ENCODE measurements around the gene HS6ST1.
"Not testable (repeated sequence)": the region's sequence is repeated elsewhere in the genome, so short reads cannot be mapped to it uniquely, and the experiment has no call there.

The HS6ST1 gene

GRCh38 chr2:128267197-128267596 lies 51.5 kb downstream of the HS6ST1 start:
- in situ Hi-C loops (cut with HindIII; ENCODE audit: low pct_ligation_motif_present, low sequenced_read_pairs); H3K4me3 ChIP-seq (ENCODE audit: low read depth, low read length); H3K27me3 ChIP-seq (replicated peaks); DNase-seq; H3K36me3 ChIP-seq (replicated peaks); H3K27ac ChIP-seq: not testable (repeated sequence)

GRCh38 chr2:128266463-128266862 lies 52.2 kb downstream of the HS6ST1 start:
- H3K27ac ChIP-seq; in situ Hi-C loops (cut with HindIII; ENCODE audit: low pct_ligation_motif_present, low sequenced_read_pairs); H3K27me3 ChIP-seq (replicated peaks); H3K36me3 ChIP-seq (replicated peaks); H3K4me3 ChIP-seq (ENCODE audit: low read depth, low read length); DNase-seq: not testable (repeated sequence)

GRCh38 chr2:128265608-128265993 lies 53.1 kb downstream of the HS6ST1 start:
- H3K4me3 ChIP-seq (ENCODE audit: low read depth, low read length); H3K27ac ChIP-seq; H3K36me3 ChIP-seq (replicated peaks); H3K27me3 ChIP-seq (replicated peaks); DNase-seq; in situ Hi-C loops (cut with HindIII; ENCODE audit: low pct_ligation_motif_present, low sequenced_read_pairs): not testable (repeated sequence)

GRCh38 chr2:128264881-128265607 lies 53.6 kb downstream of the HS6ST1 start:
- in situ Hi-C loops (cut with HindIII; ENCODE audit: low pct_ligation_motif_present, low sequenced_read_pairs) = no loop called here
- no peak for TF ChIP-seq CTCF (IDR thresholded peaks at IDR 0.05; ENCODE audit: low read depth, low read length, missing control alignments)
- DNase-seq = no peak
- Histone ChIP-seq H3K4me3 (ENCODE audit: low read depth, low read length) (no peak overlapping the region), H3K27me3 (replicated peaks) (no peaks in the 10 kb centered on the region), H3K36me3 (replicated peaks) (no peaks in the 10 kb centered on the region), H3K27ac (no peak overlapping the region)

- Histone ChIP-seq H3K4me3 (ENCODE audit: low read depth, low read length) (no peak overlapping the region), H3K27ac (no peak overlapping the region), H3K36me3 (replicated peaks) (no peaks in the 10 kb centered on the region), H3K27me3 (replicated peaks) (no peaks in the 10 kb centered on the region)
- TF ChIP-seq CTCF (IDR thresholded peaks at IDR 0.05; ENCODE audit: low read depth, low read length, missing control alignments) = no peak
- no peak for DNase-seq
- in situ Hi-C loops (cut with HindIII; ENCODE audit: low pct_ligation_motif_present, low sequenced_read_pairs) = no loop called here
These were observed 54.8 kb downstream of the HS6ST1 start for GRCh38 chr2:128263902-128264331.

GRCh38 chr2:128262315-128263253 lies 56.1 kb downstream of the HS6ST1 start:
- H3K4me3 ChIP-seq (ENCODE audit: low read depth, low read length) = no peak overlapping the region
- H3K27ac ChIP-seq = no peak overlapping the region
- DNase-seq = no peak
- no peak for TF ChIP-seq CTCF (IDR thresholded peaks at IDR 0.05; ENCODE audit: low read depth, low read length, missing control alignments)
- H3K27me3 ChIP-seq (replicated peaks) = no peaks in the 10 kb centered on the region
- H3K36me3 ChIP-seq (replicated peaks) = no peaks in the 10 kb centered on the region
- in situ Hi-C loops (cut with HindIII; ENCODE audit: low pct_ligation_motif_present, low sequenced_read_pairs) = no loop called here
